Activated effector memory CD4-positive, alpha-beta T cell treated with Interleukin-2 at 50 U/mL for 16 hours (primary cell): ENCODE measurements around the gene FREM2.

Source experiments
- DNase-seq: peaks from one replicate; pipeline ENCODE4 v3.0.0-alpha.2; 2020

FREM2 gene, protein sequence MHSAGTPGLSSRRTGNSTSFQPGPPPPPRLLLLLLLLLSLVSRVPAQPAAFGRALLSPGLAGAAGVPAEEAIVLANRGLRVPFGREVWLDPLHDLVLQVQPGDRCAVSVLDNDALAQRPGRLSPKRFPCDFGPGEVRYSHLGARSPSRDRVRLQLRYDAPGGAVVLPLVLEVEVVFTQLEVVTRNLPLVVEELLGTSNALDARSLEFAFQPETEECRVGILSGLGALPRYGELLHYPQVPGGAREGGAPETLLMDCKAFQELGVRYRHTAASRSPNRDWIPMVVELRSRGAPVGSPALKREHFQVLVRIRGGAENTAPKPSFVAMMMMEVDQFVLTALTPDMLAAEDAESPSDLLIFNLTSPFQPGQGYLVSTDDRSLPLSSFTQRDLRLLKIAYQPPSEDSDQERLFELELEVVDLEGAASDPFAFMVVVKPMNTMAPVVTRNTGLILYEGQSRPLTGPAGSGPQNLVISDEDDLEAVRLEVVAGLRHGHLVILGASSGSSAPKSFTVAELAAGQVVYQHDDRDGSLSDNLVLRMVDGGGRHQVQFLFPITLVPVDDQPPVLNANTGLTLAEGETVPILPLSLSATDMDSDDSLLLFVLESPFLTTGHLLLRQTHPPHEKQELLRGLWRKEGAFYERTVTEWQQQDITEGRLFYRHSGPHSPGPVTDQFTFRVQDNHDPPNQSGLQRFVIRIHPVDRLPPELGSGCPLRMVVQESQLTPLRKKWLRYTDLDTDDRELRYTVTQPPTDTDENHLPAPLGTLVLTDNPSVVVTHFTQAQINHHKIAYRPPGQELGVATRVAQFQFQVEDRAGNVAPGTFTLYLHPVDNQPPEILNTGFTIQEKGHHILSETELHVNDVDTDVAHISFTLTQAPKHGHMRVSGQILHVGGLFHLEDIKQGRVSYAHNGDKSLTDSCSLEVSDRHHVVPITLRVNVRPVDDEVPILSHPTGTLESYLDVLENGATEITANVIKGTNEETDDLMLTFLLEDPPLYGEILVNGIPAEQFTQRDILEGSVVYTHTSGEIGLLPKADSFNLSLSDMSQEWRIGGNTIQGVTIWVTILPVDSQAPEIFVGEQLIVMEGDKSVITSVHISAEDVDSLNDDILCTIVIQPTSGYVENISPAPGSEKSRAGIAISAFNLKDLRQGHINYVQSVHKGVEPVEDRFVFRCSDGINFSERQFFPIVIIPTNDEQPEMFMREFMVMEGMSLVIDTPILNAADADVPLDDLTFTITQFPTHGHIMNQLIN (N-terminal part only)

DNA sequence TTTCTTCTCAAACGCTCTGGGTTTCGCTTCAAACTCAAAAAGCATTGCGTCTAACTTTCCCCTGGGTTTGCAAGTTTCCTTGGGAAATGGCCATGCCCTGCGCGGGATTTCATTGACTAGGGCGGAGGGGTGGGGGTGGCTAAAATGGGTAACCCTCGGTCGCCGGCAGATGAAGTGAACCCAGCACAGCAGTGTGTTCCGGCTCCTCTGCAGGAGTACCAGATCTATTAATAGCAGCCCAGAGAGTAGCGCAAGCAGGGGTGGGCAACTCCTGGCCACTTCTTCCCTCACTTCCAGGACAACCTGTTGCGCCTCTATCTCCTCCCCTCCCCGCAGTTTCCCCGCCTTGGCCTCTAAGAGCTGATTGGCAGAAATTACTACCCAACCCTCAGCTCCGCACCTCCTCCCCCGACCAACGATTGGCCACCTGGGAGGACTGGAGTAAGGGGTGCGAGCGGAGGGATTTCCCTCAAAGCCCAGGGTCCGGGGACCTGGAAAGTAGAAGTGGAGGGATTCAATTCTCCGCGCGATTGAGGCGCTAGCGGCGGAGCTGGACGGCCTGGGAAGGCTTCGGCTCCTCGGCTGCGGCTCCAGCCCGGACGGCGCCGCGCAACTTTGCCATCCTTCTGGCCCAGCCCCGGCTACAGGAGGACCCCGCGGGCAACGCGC is at the start of gene FREM2:
TSS of gene FREM2 (plus strand) at position 501 of the 669 bp plus-strand sequence. CDS start 268 bp downstream, outside the sequence.
- no peak for DNase-seq

DNA sequence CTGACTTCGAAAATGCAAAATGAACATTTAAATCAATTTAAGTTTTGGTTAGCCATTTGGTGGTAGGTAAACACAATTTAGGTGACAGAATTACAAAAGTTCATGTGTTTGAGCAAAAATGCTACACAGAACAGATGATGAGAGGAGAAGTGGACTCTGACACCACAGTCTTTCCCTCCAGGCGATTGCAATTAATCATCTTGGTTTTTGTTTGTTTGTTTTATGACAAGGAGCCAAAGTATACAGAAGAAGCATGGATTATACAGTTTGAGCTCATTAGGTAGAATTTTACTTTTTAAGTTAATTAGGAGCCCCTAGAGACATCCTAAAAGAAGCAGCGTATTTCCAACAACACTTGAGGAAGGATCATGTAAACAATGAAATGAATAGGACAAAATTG is 49.3 kb upstream of the FREM2 start:
- no peak for DNase-seq

DNA sequence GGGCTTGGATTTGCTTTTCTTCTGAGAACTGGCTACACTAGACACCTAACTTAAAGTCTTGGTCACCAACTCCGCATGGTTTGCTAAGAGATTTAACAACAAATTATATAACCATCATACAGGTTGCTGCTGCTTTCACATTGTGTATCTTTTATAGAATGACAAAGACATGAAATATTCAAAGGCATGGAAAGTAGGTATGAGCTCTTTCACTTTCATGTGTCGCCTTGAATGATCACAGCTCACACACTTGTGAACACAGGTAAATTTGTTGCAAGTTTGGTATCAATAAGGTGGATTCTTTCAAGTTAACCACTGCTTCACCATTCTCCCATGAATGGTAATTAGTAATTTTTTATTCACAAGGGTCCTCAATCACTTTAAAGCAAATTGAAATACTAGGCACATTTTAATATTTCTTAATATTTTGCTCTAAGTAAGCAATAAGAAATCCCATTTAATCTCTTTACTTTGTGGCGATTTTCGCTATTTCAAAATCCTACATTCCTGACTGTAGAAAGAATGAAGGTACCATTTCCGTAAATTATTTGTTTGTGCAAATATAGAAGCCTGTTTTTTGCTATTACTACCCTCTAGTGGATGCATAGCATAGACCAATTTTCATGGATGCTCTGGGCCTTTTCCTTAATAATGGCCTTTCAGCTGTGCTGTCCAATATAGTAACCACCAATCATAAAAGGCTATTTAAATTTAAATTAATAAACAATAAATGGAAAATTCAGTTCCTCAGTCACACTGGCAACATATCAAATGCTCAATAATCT is 45.5 kb upstream of the FREM2 start:
- no peak for DNase-seq

DNA sequence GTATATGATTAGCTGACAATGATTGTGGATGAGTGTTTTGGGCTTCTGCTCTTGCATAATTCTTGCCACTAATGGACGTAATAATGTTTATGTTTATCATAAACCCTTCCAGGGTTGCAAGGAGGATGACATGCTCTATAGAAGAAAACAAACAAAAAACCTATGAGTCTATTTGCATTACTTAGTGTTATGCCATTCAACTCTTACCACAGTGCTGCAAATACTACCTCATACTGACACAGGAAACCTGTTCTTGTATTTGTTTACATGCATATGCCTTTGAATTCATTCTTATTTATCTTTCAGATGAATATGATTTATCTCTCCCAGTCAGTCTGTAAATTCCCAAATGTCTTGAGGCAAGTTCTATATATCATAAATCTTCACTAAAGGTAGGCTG is 39.6 kb upstream of the FREM2 start:
- DNase-seq: no peak

DNA sequence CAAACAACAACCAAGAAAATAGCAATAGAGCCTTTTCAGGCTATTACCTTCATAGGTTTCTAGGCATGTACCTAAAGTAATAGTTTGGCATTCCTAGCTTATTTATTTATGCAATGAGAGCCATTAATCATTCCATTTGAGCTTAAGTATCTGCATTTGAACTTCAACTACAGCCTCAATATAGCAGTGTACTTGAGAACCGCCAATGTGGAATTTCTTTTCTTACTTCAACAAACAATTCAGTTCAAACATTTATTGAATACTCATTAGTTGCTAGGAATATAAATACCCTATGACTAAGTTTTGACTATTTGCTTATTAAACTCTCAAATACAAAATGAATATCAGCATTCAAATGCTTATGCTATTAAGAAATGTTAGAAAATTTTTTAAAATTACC is 38.0 kb upstream of the FREM2 start:
- DNase-seq: no peak

DNA sequence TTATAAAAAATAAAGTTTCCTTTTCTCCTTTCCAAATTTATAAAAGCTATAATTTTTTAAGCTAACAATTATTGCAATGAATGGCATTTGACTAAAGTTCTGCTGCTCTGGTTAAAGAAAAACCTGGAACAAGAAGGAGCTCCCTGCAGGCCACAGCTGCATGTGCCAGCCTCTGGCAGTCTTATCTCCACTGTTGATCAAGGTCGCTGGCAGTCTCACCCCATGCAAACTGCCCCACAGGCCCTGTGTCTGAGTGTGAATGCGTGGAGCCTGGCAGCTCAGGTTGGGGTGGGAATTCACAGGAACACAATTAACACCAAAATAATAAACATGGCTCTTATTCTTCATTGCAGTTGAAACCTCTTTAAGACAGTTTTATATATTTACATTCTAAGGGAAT is 30.2 kb upstream of the FREM2 start:
- no peak for DNase-seq

DNA sequence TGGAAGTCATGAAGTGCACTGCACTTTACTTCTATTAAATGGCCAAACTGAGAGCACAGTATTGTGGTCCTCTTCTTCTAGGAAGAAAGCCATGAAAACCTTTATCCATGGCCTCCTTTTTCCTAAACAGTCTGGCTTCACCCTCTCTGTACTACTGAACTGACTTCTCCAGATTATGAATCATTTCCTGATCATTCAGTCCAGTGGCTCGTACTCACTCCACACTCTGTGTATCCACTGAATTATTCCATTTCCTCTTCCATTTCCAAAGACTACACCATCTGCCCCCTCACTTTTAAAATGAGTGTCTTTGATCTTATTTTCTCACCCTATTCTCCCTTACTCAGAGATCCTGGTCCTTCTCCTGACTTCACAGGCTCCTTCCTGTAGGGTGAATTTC is 29.7 kb upstream of the FREM2 start:
- no peak for DNase-seq

DNA sequence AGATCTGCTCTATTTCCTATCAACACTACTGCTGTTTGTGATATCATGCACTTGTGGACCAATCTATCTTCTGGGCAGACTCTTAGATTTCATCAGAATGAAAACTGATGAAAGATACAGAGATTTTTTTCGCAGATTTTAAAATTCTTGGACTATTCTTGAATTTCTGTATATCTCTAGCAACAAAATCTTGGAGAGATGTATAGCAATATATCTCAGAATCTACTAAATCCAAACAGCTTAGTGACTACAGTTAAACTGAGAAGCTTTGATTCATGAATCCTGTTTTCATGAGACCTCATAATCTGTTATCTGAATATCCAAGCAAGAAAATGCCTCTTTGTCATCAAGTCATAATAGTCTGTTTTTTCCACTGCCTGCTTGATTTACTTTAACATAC is 28.0 kb upstream of the FREM2 start:
- DNase-seq: no peak

DNA sequence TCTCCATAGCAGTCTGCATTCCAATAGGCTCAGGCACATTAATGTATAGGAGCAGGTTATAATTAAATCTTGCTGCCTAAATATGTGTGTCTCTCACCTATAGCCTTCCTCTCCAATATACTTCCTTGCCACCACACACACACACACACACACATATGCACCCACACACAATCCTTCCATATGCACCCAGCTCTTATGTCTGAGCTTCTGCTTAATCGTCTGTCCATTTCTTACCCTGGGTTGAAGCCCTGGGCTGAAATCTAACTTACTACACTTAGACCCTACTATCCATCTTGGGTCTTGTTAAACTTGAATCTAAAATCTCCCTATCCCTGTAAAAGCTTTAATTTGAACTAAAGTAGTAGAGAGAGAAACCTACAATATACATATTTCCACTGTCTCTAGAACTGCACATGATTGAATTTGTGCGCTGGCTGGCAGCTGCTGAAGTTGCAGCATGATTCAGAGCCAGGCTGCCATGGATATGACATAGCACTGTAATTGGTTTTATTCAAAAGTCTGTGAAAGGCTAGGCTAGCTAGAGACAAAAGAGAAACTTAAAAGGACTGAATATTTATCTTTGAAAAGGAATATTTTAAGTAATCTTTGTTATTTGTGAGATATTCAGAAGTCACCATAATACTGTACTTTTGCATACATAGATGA is 25.7 kb upstream of the FREM2 start:
- DNase-seq: no peak

DNA sequence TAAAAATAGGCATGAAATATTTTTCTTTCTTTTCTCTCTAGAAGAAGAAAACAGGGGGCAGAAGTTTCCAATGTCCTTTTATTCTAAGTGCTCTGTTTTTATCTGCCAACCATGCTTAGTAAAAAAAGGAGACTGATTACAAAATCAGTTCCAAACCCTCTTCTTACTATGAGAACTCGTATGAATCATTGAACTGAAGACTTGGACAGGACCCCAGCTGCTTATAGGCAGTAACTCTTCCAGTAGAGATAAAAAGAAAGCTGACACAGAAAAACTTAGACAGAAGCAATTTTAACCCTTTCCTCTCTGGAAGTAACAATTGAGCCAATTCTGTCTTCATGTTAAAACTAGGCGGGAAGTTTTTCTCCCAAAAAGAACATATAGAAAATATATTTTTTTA is 24.5 kb upstream of the FREM2 start:
- no peak for DNase-seq

DNA sequence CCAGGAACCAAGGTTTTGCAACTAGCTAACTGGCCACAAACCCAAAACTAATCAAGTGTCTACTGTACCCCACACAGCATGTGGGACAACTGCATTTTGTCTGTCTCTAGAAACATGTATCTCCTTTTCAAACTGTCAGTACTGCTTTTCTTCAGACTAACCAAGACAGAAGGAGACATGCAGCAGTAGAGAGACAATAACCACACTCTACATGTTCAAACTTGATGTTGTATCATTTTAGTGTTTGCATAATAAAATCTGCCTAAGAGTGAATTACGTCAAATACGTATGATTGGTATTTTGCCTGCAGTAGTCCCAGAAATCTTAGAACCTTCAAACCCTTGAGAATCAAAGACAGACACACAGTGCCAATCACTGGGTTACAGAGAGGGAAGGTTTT is 22.0 kb upstream of the FREM2 start:
- no peak for DNase-seq

DNA sequence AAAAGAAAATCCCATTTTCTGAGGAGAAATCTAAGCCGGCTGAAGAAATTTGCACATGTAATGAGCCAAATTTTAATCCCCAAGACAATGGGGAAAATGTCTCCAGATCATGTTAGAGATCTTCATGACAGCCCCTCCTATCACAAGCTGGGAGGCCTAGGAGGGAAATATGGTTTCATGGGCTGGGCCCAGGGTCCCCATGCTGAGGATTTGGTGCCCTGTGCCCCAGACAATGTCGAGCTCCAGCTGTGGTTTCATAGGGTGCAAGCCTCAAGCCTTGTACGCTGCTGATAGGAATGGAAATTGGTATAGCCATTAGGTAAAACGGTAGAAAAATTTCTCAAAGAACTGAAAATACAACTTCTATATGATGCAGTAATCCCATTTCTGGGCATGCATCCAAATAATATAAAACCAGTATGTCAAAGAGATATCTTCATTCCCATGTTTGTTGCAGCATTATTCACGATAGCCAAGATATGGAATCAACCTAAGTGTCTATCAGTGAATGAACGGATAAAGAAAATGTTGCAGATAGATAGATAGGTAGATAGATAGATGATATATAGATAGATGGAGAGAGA is 19.3 kb upstream of the FREM2 start:
- no peak for DNase-seq

DNA sequence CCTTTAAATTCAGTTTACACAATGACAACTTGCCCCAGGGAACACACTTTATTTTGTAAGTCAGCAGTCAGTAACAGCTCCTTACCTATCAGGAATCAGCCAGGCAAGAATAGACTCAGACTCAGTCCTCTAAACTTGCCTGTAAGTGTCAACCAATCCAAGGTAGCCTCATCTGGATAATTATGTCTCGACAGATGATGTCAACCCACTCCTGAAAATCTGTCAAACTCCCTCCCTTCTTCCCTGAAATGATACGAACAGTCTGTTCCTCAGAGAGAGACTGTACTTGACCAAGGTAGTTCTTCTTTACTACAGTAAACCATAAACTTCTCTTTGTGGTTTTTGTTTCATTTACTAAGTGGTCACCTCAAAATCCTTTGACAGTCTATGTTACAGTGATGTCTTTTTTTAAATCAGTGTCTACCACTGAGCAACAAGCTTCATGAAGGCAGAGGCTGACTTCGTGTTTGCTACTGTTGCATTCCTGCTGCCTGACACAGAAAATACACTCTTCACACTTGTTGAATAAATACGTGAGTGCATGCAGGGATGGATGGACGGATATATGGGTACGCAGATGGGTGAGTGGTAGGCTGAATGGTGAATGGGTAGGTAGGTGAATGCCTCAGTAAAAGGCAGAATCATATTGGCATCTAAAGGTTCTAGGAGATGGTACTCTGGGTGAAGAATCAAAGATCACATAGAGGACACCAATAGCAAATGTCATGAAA is 17.5 kb upstream of the FREM2 start:
- DNase-seq: no peak

DNA sequence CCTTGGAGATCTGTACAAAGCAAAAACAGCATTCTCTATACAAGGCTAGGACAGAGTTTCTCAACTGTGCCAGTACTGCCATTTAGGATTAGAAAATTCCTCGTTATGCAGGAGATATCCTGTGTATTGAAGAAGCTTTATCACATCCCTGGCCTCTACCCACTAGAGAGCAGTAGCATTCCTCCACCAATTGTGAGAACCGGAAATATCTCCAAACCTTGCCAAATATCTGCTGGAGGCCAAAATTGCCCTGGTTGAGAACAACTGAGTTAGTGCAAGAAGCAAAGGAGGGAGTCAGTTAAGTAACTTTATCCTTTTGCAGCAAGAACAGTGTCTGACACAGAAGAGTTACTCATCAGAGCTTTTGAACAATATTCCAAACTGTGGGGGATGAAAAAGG is 16.2 kb upstream of the FREM2 start:
- DNase-seq: no peak

DNA sequence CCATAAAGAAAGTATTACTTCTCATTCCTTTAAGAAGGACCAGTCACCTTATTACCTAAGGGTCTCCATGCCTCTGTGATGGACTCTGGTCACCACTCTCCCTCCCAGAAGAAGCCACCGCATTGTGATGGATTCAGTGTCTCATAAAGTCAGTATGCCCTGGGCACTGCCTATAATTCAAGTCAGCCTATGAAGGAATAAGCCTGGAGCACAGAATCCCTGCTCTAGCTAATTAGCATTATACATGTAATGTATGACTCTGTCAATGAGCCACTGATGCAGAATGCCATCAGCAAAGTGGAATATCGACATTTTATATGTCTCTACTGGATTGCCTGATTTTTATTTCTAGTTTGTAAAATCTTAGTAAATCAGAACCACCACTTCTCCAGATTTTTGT is 14.9 kb upstream of the FREM2 start:
- DNase-seq: no peak

DNA sequence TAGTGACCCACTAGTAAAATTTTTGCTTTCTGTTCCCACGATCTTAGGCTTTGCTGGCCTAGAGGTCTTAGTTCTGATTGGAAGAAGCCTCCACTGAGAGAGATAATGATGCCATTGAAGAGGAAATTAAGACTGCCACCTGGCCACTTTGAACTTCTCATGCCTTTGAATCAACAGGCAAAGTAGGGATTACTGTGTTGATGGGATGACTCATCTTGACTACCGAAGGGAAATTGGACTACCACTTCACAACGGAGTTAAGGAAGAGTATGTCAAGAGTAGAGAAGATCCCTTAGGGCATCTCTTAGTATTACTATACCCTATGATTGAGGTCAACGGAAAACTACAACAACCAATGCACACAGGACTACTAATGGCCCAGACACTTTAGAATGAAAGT is 12.7 kb upstream of the FREM2 start:
- no peak for DNase-seq

DNA sequence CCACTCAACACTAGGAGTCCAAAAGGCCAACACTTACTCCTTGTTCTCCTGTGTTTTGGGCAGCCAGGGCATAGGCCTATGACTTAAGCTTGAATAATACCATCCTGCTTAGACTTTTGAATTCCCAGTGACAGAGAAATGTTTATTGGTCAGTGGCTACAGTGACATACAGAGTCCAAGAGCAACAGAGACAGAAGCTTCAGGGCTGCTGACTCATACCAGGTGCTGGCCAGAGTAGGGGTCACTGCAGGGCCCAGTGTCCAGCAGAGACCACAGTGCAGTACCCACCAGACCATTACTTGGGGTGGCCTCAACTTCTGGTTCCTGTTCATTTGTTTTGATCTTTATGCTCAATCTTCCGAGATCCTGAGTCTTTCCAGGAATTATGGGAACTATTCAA is 6.0 kb upstream of the FREM2 start:
- DNase-seq: no peak

DNA sequence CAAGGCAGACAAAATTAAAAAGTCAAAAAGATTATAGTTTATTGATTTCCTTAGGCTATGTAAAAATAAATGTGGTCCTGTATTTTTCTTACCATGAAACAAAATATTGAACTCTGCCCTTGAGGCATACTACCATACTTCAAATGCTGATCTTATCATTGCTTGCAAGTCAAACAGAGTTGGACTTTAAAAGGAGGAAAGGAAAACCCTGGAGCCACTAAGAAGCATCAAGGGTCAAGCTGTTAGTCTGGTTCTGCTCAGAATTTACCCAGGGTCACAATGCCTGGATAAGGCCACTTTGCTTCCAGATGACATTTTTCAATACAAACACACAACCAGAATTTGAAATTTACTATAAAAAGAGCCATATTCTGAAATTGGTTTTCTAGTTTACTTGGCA is 2.2 kb upstream of the FREM2 start:
- no peak for DNase-seq

DNA sequence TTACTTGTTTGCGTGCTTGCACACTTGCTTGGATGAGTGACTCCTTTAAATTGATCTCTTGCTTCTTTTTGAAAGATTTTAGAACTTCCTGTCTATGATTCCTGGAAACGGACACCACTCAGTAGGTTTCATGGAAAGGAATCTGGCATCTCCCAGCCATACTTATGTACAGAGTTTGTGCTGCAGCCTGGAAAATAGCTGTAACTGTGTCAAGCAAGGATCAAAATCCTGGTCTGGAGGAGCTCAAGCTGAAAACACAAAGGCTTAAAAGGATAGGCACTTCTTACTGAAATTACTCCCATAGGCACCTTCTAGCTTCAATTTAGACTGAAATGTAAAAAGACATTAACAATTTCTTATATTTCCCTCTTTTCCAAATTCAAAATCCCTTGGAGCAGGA is 1.4 kb upstream of the FREM2 start:
- no peak for DNase-seq

DNA sequence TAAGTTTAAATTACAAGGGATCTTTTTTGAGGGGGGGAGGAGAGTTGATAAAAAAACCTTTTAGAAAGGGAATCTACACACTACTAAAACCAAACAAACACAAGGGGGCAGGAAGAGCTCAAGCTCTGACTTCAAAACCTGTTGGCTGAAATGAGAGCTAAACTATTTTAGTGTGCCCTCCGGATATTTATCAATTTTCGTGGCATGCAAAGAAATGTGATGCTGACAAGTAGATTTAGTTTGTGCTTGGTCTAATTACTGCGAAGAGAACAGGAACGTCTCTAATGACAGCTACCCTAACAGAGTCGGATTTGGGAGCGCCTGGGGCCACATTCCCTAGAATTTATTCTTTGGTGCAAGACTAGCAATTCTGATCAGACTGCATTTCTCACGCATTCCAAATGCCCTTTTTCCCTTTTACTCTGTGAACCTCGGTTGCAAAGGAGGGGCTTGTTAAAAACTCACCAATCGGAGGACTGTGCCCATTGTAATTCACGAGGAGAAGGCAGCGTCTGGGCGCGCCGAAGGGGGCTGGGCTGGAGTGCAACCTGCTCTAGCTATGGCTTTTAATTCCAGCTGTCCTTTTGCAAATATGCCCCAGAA is 802 bp upstream of the FREM2 start:
- DNase-seq: no peak
